ENCODE measurements around the gene MGMT. TPM values are rescaled to one million over a fixed set of nuclear protein-coding genes. Genes with fewer than 3 reads are reported as not detected.

The MGMT gene
- total and polyA plus RNA-seq, 9 of the 15 experiments (the other 6 are each of a cell fraction or from before 2014, with no cell fraction given), result 0.03 to 0.29 (median 0.11) TPM; not detected in 4

- ATAC-seq (no peak), FAIRE-seq (no peak), DNase-seq (ENCODE audit: extremely low read depth in 1 of 4, low spot score in 3 of 4) (no peak)
- H3K9me1 ChIP-seq (ENCODE audit: control insufficient read depth, insufficient read depth, low read length), result no peaks in the 10 kb centered on the region
- no TSS peak for BruUV-seq (replicated peaks)
- intact Hi-C loops (cut with micrococcal nuclease) (no loop called here), in situ Hi-C loops (cut with MboI) (no loop called here)
- TF ChIP-seq DACH1 (IDR thresholded peaks at IDR 0.05; ENCODE audit: partially characterized antibody) (no peak), USF1 (CRISPR knock-in tag; IDR thresholded peaks at IDR 0.05) (no peak), SAFB2 (IDR thresholded peaks at IDR 0.05; ENCODE audit: borderline replicate concordance, low read depth, low read length, severe bottlenecking) (no peak), ZBTB17 (CRISPR knock-in tag; IDR thresholded peaks at IDR 0.05) (no peak), ZNF134 (CRISPR knock-in tag; conservative IDR thresholded peaks at IDR 0.05) (no peak), NR2F6 (CRISPR knock-in tag; IDR thresholded peaks at IDR 0.05) (no peak), MYBL2 (IDR thresholded peaks at IDR 0.05; ENCODE audit: low read depth) (no peak), MYBL2 (CRISPR knock-in tag; IDR thresholded peaks at IDR 0.05; ENCODE audit: borderline replicate concordance) (no peak), TRIM28 (IDR thresholded peaks at IDR 0.05) (no peak), HIVEP1 (CRISPR knock-in tag; IDR thresholded peaks at IDR 0.05) (no peak), MLLT1 (IDR thresholded peaks at IDR 0.05) (no peak), ZNF232 (CRISPR knock-in tag; IDR thresholded peaks at IDR 0.05) (no peak), PCBP1 (IDR thresholded peaks at IDR 0.05; ENCODE audit: low read depth, low read length, poor library complexity, severe bottlenecking) (no peak)
- H3K4me2 ChIP-seq (ENCODE audit: insufficient read depth, low read length), result no peak overlapping the region
- 0% methylated on average over 12 of the region's 16 CpGs for WGBS (ENCODE audit: insufficient coverage, low coverage, missing lambda C conversion rate)
- no peaks in the 10 kb centered on the region for H4K20me1 ChIP-seq (replicated peaks; ENCODE audit: control insufficient read depth, insufficient read depth, low read length)
- H3K27me3 ChIP-seq (ENCODE audit: control insufficient read depth in 2 of 2, insufficient read depth in 2 of 2, low read length in 2 of 2), result peaks cover 0 to 12% of the 10 kb centered on the region in 2 experiments; a peak in 1 of 5 replicates
- H3K9ac ChIP-seq (ENCODE audit: insufficient read depth in 1 of 2, low read depth in 2 of 2, low read length in 2 of 2), result no peak overlapping the region
- H3K27ac ChIP-seq (ENCODE audit: extremely low read depth, low read depth, low read length), result no peak overlapping the region
- H3K4me1 ChIP-seq (replicated peaks in 1 of 2; ENCODE audit: control insufficient read depth in 2 of 2, insufficient read depth in 2 of 2, low read length in 2 of 2), result no peaks in the 10 kb centered on the region
- no peaks in the 10 kb centered on the region for H3K36me3 ChIP-seq (ENCODE audit: control insufficient read depth, insufficient read depth, low read length)
- no peak overlapping the region for H3K4me3 ChIP-seq
- CTCF ChIA-PET (ENCODE audit: low intra/inter-chr PET ratio), result interaction anchor here (0.6 kb wide), 1 partner anchor 1936 kb away, joined by 6 read pairs; no protein-coding TSS in a partner anchor
- H2AFZ ChIP-seq (ENCODE audit: low read depth, low read length), result no peak overlapping the region
- H3K79me2 ChIP-seq (ENCODE audit: control insufficient read depth, insufficient read depth, low read length), result no peaks in the 10 kb centered on the region
- no peaks in the 10 kb centered on the region for H3K9me3 ChIP-seq (replicated peaks; ENCODE audit: control insufficient read depth, insufficient read depth, low read depth, low read length)
- POLR2A ChIA-PET, result no interaction called here
These were observed 318.5 kb downstream of the MGMT start for GRCh38 chr10:129785536-129785981.

Data from K562 (cell line).